Nephron (organoid): ENCODE data around the gene KL.
A peak's percentile ranks its signal among the peaks of the same experiment; 100 is the strongest.

Experiments
- H3K27ac Mint-ChIP-seq, 3 experiments: 2 replicates each; pipeline ENCODE4 v1.8.0; 2020; ENCODE audit warnings: mixed read lengths in 3 of 3, mild to moderate bottlenecking in 2 of 3, moderate library complexity in 1 of 3
- H3K27me3 Mint-ChIP-seq: 2 replicates; pipeline ENCODE4 v1.8.0; 2021; ENCODE audit warnings: low read depth, mild to moderate bottlenecking, moderate library complexity, mixed read lengths
- H3K36me3 Mint-ChIP-seq: 2 replicates; pipeline ENCODE4 v1.8.0; 2020; ENCODE audit warnings: low read depth, mixed read lengths
- H3K4me1 Mint-ChIP-seq: 2 replicates; pipeline ENCODE4 v1.8.0; 2020; ENCODE audit warnings: mixed read lengths
- H3K4me3 Mint-ChIP-seq, 3 experiments: 2 replicates each; pipeline ENCODE4 v1.8.0; 2020; ENCODE audit warnings: mild to moderate bottlenecking in 3 of 3, mixed read lengths in 3 of 3, moderate library complexity in 2 of 3
- H3K9me3 Mint-ChIP-seq: 2 replicates; pipeline ENCODE4 v1.8.0; 2020; ENCODE audit warnings: mixed read lengths
- CTCF ChIP-seq, 3 experiments: fragments of 200-600 bp; sonication (generic); IDR thresholded peaks; one replicate each; pipeline ENCODE4 v1.5.0; 2021; ENCODE audit warnings: antibody characterized with exemption in 3 of 3; ENCODE audit not compliant: unreplicated experiment in 3 of 3

KL gene

DNA sequence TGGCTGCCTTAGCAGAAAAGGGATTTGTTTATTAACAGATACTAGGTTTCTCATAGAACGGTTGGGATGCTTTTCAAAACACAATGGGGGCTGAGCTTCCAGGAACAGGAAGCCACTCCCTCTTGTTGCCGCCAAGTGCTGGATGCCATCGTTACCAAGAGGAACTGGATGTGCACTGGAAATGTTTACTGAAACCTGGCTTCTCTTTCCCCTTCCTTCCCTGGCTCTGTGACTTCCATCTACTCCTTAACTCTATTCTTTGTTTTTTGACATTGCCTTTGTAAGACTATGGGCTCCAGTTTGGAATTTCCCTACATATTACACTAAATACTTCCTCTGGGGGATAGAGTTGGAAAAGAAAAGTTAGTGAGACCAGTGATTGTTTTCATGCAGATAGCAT lies 11.7 kb upstream of the KL start:
- no peak overlapping the region for H3K4me3 Mint-ChIP-seq
- H3K4me1 Mint-ChIP-seq = peaks cover 11% of the 10 kb centered on the region
- H3K27me3 Mint-ChIP-seq = no peaks in the 10 kb centered on the region
- TF ChIP-seq CTCF (IDR thresholded peaks at IDR 0.05; ENCODE audit: unreplicated experiment in 3 of 3) = no peak
- peaks cover 25% of the 10 kb centered on the region for H3K9me3 Mint-ChIP-seq
- peak overlapping the region; percentile 15 to 57 (median 31) for H3K27ac Mint-ChIP-seq
- no peaks in the 10 kb centered on the region for H3K36me3 Mint-ChIP-seq

- Mint-ChIP-seq H3K9me3 (peaks cover 39% of the 10 kb centered on the region), H3K4me3 (no peak overlapping the region), H3K27ac (no peak overlapping the region), H3K36me3 (no peaks in the 10 kb centered on the region), H3K4me1 (peaks cover 11% of the 10 kb centered on the region), H3K27me3 (peaks cover 3% of the 10 kb centered on the region)
- no peak for TF ChIP-seq CTCF (IDR thresholded peaks at IDR 0.05; ENCODE audit: unreplicated experiment in 3 of 3)
Observed at GRCh38 chr13:33006134-33006533, 10.1 kb upstream of the KL start.

DNA sequence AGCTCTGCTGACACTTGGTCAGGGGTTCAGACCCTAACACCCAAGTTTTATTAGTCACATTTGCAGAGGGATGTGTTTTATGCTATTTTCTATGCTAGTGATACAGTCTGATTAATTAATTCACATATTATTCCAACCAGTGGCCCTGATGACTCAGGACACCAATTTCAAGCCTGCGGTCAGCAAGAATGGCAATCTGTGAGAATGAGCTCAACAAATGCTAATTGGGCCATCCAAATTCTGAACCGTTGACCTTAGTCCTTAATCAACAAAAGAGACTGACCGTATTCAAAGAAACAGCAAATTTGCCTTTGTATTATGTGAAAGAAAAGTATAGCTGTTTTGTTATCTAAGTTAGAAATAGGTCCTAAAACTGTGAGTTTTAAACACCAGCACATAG lies 9.6 kb upstream of the KL start:
- TF ChIP-seq CTCF (IDR thresholded peaks at IDR 0.05; ENCODE audit: unreplicated experiment in 3 of 3) = no peak
- H3K36me3 Mint-ChIP-seq = no peaks in the 10 kb centered on the region
- H3K4me1 Mint-ChIP-seq = peaks cover 11% of the 10 kb centered on the region
- peaks cover 3% of the 10 kb centered on the region for H3K27me3 Mint-ChIP-seq
- peaks cover 39% of the 10 kb centered on the region for H3K9me3 Mint-ChIP-seq
- H3K4me3 Mint-ChIP-seq = no peak overlapping the region
- no peak overlapping the region for H3K27ac Mint-ChIP-seq

DNA sequence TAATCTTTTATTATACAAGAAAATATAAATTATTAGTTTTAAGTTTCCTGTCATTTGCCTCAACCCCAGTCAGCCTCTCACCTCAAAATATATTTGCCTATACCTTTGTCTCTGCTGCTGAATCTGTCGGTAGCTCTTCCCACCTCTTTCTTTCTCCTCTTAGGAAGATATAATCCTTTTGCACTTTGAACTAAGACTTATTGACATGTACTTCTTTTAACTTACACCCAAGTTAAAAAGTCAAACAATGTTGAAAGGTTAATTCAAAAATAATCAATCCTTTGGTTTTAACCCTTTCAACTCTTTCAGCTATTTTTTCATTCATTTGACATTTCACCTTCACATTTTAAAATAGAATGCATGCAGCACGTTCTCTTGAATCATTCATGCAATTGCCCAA lies 9.0 kb upstream of the KL start:
- peaks cover 42% of the 10 kb centered on the region for H3K9me3 Mint-ChIP-seq
- TF ChIP-seq CTCF (IDR thresholded peaks at IDR 0.05; ENCODE audit: unreplicated experiment in 3 of 3) = no peak
- H3K27ac Mint-ChIP-seq = no peak overlapping the region
- no peak overlapping the region for H3K4me3 Mint-ChIP-seq
- H3K36me3 Mint-ChIP-seq = no peaks in the 10 kb centered on the region
- peaks cover 7% of the 10 kb centered on the region for H3K27me3 Mint-ChIP-seq
- peaks cover 11% of the 10 kb centered on the region for H3K4me1 Mint-ChIP-seq

DNA sequence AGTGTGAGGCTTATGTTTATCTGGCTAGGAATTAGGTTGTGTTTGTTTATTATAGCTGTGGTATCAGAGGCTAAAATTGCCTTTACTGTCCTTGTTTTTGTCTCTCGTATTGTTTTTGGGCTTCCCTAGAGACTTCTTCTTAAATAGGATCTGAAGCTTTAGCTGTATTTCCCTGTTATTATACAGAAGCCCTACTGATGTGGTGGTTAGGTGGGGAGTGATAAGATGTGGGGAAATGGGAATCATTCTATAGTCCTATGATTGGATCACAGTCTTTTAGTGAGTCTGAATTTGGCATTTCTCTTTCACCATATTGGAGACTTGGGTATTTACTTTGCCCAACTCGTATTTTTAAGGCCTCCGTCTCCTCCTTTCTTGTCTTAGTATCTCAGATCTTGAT lies 8.3 kb upstream of the KL start:
- H3K27ac Mint-ChIP-seq = no peak overlapping the region
- H3K4me1 Mint-ChIP-seq = peaks cover 11% of the 10 kb centered on the region
- H3K36me3 Mint-ChIP-seq = no peaks in the 10 kb centered on the region
- peaks cover 42% of the 10 kb centered on the region for H3K9me3 Mint-ChIP-seq
- no peak overlapping the region for H3K4me3 Mint-ChIP-seq
- H3K27me3 Mint-ChIP-seq = peaks cover 11% of the 10 kb centered on the region
- TF ChIP-seq CTCF (IDR thresholded peaks at IDR 0.05; ENCODE audit: unreplicated experiment in 3 of 3) = no peak

GRCh38 chr13:33008946-33009722 lies 7.1 kb upstream of the KL start:
- H3K27ac Mint-ChIP-seq = no peak overlapping the region
- no peak overlapping the region for H3K4me3 Mint-ChIP-seq
- peaks cover 12% of the 10 kb centered on the region for H3K27me3 Mint-ChIP-seq
- peaks cover 42% of the 10 kb centered on the region for H3K9me3 Mint-ChIP-seq
- no peaks in the 10 kb centered on the region for H3K36me3 Mint-ChIP-seq
- no peak for TF ChIP-seq CTCF (IDR thresholded peaks at IDR 0.05; ENCODE audit: unreplicated experiment in 3 of 3)
- H3K4me1 Mint-ChIP-seq = peaks cover 6% of the 10 kb centered on the region
